PC-3 (cell line): ENCODE results near the gene LRP1B. TPM values are rescaled to one million over a fixed set of nuclear protein-coding genes. Genes with fewer than 3 reads are reported as not detected.

ENCODE experiments used
- ATAC-seq: fragments of 200-7000 bp; cut with Tn5 transposase; 2 replicates; pipeline ENCODE4 v1.9.1; 2020; ENCODE audit warnings: mild to moderate bottlenecking, moderate library complexity
- BruUV-seq: library from RNA; stranded (reverse); fragments of 400-500 nt; replicated peaks from 2 replicates; lab custom pipeline; 2021; lab: Mats Ljungman, UMichigan
- CTCF ChIA-PET: fragments of 300-600 bp; sonication (Branson Sonifier 250); formaldehyde crosslinking; loops from one replicate; lab custom pipeline; 2022; ENCODE audit warnings: antibody characterized with exemption; lab: Charles Lee
- POLR2A ChIA-PET: fragments of 300-600 bp; sonication (Branson Sonifier 250); formaldehyde crosslinking; loops from one replicate; lab custom pipeline; 2022; ENCODE audit warnings: antibody characterized with exemption; ENCODE audit not compliant: unreplicated experiment; lab: Charles Lee
- DNase-seq: peaks from one replicate; pipeline ENCODE4 v3.0.0-alpha.2; 2015
- H2AFZ ChIP-seq: fragments of 300-600 bp; sonication (generic); 2 replicates; pipeline ENCODE4 v1.6.0; 2016; ENCODE audit warnings: antibody characterized with exemption, low read length
- H3F3A ChIP-seq: fragments of 300-600 bp; sonication (generic); one replicate; pipeline ENCODE4 v1.6.0; 2017; ENCODE audit warnings: antibody characterized with exemption, low read length, control low read depth, mild to moderate bottlenecking; ENCODE audit not compliant: unreplicated experiment
- H3K27ac ChIP-seq: fragments of 300-600 bp; sonication (generic); 2 replicates; pipeline ENCODE4 v1.5.1; 2016; ENCODE audit warnings: mild to moderate bottlenecking, low read length
- H3K27me3 ChIP-seq: fragments of 300-600 bp; sonication (generic); 2 replicates; pipeline ENCODE4 v1.6.1; 2016; ENCODE audit warnings: low read length, mixed read lengths
- H3K36me3 ChIP-seq: fragments of 300-600 bp; sonication (generic); 2 replicates; pipeline ENCODE4 v1.6.1; 2016; ENCODE audit warnings: low read depth, mixed run types, low read length, mixed read lengths
- H3K4me1 ChIP-seq: fragments of 300-600 bp; sonication (generic); 2 replicates; pipeline ENCODE4 v1.5.1; 2016; ENCODE audit warnings: low read length; ENCODE audit not compliant: insufficient read depth
- H3K4me2 ChIP-seq: fragments of 300-600 bp; sonication (generic); 2 replicates; pipeline ENCODE4 v1.6.0; 2016; ENCODE audit warnings: low read length
- H3K4me3 ChIP-seq: fragments of 300-600 bp; sonication (generic); 2 replicates; pipeline ENCODE4 v1.5.1; 2016; ENCODE audit warnings: mild to moderate bottlenecking, low read length, mixed read lengths
- H3K79me2 ChIP-seq: fragments of 300-600 bp; sonication (generic); 2 replicates; pipeline ENCODE4 v1.6.1; 2017; ENCODE audit warnings: low read length, mixed read lengths
- H3K9ac ChIP-seq: fragments of 300-600 bp; sonication (generic); 2 replicates; pipeline ENCODE4 v1.6.0; 2016; ENCODE audit warnings: mild to moderate bottlenecking, low read length
- H3K9me2 ChIP-seq: fragments of 300-600 bp; sonication (generic); replicated peaks from 2 replicates; pipeline ENCODE4 v1.6.1; 2016; ENCODE audit warnings: mixed run types, low read length, mixed read lengths
- H3K9me3 ChIP-seq: fragments of 300-600 bp; sonication (generic); 2 replicates; pipeline ENCODE4 v1.6.1; 2016; ENCODE audit warnings: low read length, mixed read lengths
- H4K20me1 ChIP-seq: fragments of 300-600 bp; sonication (generic); 2 replicates; pipeline ENCODE4 v1.6.1; 2016; ENCODE audit warnings: low read length, mixed read lengths
- EZH2 ChIP-seq: fragments of 300-600 bp; sonication (generic); IDR thresholded peaks from one replicate; pipeline ENCODE4 v1.6.1; 2017; ENCODE audit warnings: antibody characterized with exemption, mild to moderate bottlenecking, low read length; ENCODE audit not compliant: unreplicated experiment
- EZH2phosphoT487 ChIP-seq: fragments of 300-600 bp; sonication (generic); IDR thresholded peaks from 2 replicates; pipeline ENCODE4 v1.6.1; 2018; ENCODE audit warnings: mild to moderate bottlenecking, antibody characterized with exemption, low read length, borderline replicate concordance
- intact Hi-C: fragments of 100-400 bp; cut with micrococcal nuclease; formaldehyde crosslinking; loops from 2 replicates; pipeline ENCODE4 v1.9.0; 2023
- total RNA-seq: library from RNA; depleted of rRNA; stranded (reverse); fragments of >200 nt; gene quantifications from 2 replicates; pipeline ENCODE4 v1.2.3, GENCODE V29; 2014
- TF ChIP-seq, protein P1 (sequence below): fragments of 300-600 bp; sonication (generic); conservative IDR thresholded peaks from 2 replicates; pipeline ENCODE4 v1.5.1; 2017; ENCODE audit warnings: antibody characterized with exemption, low read depth, mild to moderate bottlenecking, low read length

Gene LRP1B
- total RNA-seq, 1 experiment from 2014 or later: 0.04 TPM

DNA sequence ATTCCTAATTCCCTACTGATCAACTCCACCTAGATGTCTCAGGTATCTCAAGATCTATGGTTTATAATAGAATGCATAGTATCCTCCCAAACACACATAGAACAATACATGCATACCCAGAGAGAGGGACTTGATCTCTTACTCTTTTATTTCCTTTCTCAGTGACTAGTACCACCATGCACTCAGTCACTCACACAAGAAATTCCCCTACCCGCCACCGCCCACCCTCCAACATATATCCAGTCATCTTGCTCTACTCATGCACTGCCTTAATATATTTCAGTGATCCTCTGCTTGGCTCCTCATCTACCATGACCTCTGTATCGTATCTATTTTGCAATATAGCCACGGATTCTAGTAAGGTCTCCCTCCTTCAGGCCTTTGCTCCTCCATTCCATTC lies 996.9 kb downstream of the LRP1B start:
- H3K27me3 ChIP-seq: no peaks in the 10 kb centered on the region
- no peak overlapping the region for H2AFZ ChIP-seq
- H3K79me2 ChIP-seq: no peaks in the 10 kb centered on the region
- no peak for ATAC-seq
- H3K9me2 ChIP-seq: no peaks in the 10 kb centered on the region
- no peaks in the 10 kb centered on the region for H3K36me3 ChIP-seq
- DNase-seq: no peak
- H3F3A ChIP-seq: no peaks in the 10 kb centered on the region
- BruUV-seq: no TSS peak
- H3K4me3 ChIP-seq: no peak overlapping the region
- H3K9me3 ChIP-seq: no peaks in the 10 kb centered on the region
- intact Hi-C loops: no loop called here
- POLR2A ChIA-PET: no interaction called here
- H4K20me1 ChIP-seq: no peaks in the 10 kb centered on the region
- no peaks in the 10 kb centered on the region for H3K4me1 ChIP-seq
- H3K9ac ChIP-seq: no peak overlapping the region
- CTCF ChIA-PET: no interaction called here
- TF ChIP-seq, protein P1, sequence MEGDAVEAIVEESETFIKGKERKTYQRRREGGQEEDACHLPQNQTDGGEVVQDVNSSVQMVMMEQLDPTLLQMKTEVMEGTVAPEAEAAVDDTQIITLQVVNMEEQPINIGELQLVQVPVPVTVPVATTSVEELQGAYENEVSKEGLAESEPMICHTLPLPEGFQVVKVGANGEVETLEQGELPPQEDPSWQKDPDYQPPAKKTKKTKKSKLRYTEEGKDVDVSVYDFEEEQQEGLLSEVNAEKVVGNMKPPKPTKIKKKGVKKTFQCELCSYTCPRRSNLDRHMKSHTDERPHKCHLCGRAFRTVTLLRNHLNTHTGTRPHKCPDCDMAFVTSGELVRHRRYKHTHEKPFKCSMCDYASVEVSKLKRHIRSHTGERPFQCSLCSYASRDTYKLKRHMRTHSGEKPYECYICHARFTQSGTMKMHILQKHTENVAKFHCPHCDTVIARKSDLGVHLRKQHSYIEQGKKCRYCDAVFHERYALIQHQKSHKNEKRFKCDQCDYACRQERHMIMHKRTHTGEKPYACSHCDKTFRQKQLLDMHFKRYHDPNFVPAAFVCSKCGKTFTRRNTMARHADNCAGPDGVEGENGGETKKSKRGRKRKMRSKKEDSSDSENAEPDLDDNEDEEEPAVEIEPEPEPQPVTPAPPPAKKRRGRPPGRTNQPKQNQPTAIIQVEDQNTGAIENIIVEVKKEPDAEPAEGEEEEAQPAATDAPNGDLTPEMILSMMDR: no peak
- no peak for TF ChIP-seq EZH2phosphoT487
- no peak for TF ChIP-seq EZH2
- no peak overlapping the region for H3K4me2 ChIP-seq
- H3K27ac ChIP-seq: no peak overlapping the region

DNA sequence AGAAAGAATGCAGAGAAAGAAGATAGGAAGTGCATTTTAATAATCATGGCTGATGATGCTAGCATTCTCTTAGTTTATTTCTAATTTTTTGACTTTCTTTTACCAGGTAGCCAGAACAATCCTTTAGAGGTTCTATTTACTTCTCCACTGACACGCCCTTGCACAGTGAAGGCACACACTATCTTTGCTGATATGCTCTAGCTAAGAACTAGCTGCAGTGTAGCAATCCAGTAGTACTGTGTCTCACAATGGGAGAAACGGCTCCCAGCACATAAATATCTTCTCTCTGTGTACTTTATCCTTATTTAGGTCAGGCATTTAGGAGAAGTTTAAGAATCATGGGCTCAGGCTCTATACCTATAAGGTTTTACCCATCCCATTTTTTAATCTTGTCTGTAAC lies 1005.4 kb downstream of the LRP1B start:
- Histone ChIP-seq H3K79me2 (no peaks in the 10 kb centered on the region), H3K9me2 (no peaks in the 10 kb centered on the region), H3K9ac (no peak overlapping the region), H3K4me2 (no peak overlapping the region), H3K36me3 (no peaks in the 10 kb centered on the region), H3K27ac (no peak overlapping the region), H4K20me1 (no peaks in the 10 kb centered on the region), H3F3A (no peaks in the 10 kb centered on the region), H3K27me3 (no peaks in the 10 kb centered on the region), H3K9me3 (no peaks in the 10 kb centered on the region), H2AFZ (no peak overlapping the region), H3K4me1 (no peaks in the 10 kb centered on the region), H3K4me3 (no peak overlapping the region)
- DNase-seq: no peak
- ATAC-seq: no peak
- ChIA-PET CTCF (no interaction called here), POLR2A (interaction anchor here (0.6 kb wide), 1 partner anchor 430 kb away, joined by 3 read pairs; no protein-coding TSS in a partner anchor)
- BruUV-seq: no TSS peak
- intact Hi-C loops: no loop called here
- no peak for TF ChIP-seq EZH2
- no peak for TF ChIP-seq EZH2phosphoT487
- TF ChIP-seq, protein P1: no peak

DNA sequence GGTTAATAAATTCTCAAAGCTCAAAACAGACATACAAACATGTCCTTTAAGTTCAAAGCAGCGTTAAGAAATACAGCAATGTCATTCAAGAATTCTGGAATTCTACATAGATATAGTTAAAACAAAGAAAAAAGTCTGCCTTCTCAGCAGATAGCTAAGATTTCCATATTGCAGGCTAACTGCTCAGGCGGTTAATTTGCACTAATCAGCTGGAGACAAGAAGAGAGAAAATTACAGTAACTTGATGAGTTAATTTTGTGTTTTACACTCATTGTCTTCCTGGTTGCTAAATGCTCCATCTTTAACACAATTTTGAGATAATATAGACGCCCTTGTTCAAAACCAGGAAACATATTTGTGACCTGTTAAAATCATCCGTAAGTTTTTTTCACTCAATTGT lies 1012.0 kb downstream of the LRP1B start:
- ChIA-PET POLR2A (no interaction called here), CTCF (no interaction called here)
- H3K27me3 ChIP-seq: no peaks in the 10 kb centered on the region
- no peak overlapping the region for H3K27ac ChIP-seq
- intact Hi-C loops: no loop called here
- no peak overlapping the region for H3K9ac ChIP-seq
- H3K36me3 ChIP-seq: no peaks in the 10 kb centered on the region
- no TSS peak for BruUV-seq
- DNase-seq (no peak), ATAC-seq (no peak)
- H4K20me1 ChIP-seq: no peaks in the 10 kb centered on the region
- no peak for TF ChIP-seq EZH2phosphoT487
- TF ChIP-seq, protein P1: no peak
- no peaks in the 10 kb centered on the region for H3K9me2 ChIP-seq
- no peaks in the 10 kb centered on the region for H3K4me1 ChIP-seq
- no peak overlapping the region for H2AFZ ChIP-seq
- H3K79me2 ChIP-seq: no peaks in the 10 kb centered on the region
- H3F3A ChIP-seq: no peaks in the 10 kb centered on the region
- H3K4me3 ChIP-seq: no peak overlapping the region
- no peak overlapping the region for H3K4me2 ChIP-seq
- H3K9me3 ChIP-seq: no peaks in the 10 kb centered on the region
